GM18508 (cell line): Measurements from ENCODE around the gene TOB1.
A peak's percentile ranks its signal among the peaks of the same experiment; 100 is the strongest.

Experiments
- ATAC-seq: cut with Tn5 transposase; IDR thresholded peaks from one replicate; pipeline ENCODE4 v1.9.1; 2021; ENCODE audit warnings: moderate number of reproducible peaks; ENCODE audit not compliant: insufficient read depth, unreplicated experiment

TOB1 gene, protein sequence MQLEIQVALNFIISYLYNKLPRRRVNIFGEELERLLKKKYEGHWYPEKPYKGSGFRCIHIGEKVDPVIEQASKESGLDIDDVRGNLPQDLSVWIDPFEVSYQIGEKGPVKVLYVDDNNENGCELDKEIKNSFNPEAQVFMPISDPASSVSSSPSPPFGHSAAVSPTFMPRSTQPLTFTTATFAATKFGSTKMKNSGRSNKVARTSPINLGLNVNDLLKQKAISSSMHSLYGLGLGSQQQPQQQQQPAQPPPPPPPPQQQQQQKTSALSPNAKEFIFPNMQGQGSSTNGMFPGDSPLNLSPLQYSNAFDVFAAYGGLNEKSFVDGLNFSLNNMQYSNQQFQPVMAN

GRCh38 chr17:50866261-50866949 is at the start of gene TOB1:
Gene TOB1 (minus strand): TSS chr17:50866354. CDS start chr17:50864017, 2,337 bp downstream.
- peak; percentile 34 for ATAC-seq

- ATAC-seq: no peak
These were observed 48.4 kb upstream of the TOB1 start for GRCh38 chr17:50914505-50915063.

DNA sequence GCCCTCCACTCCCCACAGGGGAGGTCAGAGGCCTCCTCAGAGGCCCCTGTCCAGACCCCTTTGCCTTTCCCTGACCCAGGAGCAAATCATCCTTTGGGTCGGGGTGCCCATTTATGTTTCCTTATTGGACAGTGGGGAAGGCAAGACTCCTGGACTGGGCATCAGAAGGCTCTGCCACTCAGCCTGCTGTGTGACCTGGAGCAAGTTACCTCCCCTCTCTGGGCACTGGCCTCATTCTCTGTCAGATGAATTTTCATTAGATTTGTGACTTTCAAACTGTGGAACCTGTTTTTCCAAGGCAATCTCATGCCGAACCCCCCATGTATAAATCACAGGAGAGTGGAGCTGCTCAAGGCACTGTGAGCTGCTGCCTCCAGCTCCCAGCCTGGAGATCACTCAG is 47.0 kb upstream of the TOB1 start:
- ATAC-seq: no peak

GRCh38 chr17:50911890-50912289 is 45.7 kb upstream of the TOB1 start:
- ATAC-seq: no peak

- no peak for ATAC-seq
These were observed 45.3 kb upstream of the TOB1 start for GRCh38 chr17:50911450-50911849.

DNA sequence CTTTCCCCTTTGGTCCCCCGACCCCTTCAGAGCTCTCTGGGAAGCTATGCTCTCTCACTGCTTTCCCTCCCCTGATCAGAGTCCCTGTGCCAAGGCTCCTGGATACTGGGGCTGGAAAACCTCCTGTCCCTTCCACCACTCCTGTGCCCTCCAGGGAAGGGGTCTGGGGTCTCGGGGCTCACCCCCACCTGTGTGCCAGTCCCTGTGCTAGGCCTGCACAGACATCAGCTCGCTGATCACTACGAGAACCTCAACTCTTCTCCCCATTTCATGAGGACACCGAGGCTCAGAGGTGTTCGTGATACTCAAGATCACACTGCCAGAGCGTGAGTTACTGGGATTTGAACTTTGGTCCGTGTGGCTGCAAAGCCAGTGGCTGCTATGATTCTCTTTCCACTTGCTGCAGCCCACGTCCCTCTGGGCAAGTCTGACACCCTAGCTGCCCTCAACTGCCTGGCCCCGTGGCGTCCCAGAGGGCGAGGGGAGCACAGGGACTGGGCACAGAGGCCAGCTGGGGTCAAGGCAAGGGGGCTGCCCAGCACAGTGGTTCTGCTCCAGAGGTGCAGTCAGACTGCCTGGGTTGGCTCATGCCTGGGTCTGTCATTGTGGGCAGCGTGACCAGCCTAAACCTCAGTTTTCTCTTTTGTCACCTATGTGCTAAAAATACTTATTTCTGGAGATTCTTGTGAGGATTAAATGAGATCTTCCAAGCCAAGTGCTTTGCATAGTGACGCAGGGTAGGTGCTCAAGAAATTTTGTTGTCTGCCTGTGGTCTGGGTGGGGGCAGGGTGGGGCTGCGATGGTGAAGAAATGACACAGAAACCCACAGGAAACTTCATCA is 43.8 kb upstream of the TOB1 start:
- no peak for ATAC-seq

GRCh38 chr17:50908860-50909764 is 43.0 kb upstream of the TOB1 start:
- no peak for ATAC-seq

DNA sequence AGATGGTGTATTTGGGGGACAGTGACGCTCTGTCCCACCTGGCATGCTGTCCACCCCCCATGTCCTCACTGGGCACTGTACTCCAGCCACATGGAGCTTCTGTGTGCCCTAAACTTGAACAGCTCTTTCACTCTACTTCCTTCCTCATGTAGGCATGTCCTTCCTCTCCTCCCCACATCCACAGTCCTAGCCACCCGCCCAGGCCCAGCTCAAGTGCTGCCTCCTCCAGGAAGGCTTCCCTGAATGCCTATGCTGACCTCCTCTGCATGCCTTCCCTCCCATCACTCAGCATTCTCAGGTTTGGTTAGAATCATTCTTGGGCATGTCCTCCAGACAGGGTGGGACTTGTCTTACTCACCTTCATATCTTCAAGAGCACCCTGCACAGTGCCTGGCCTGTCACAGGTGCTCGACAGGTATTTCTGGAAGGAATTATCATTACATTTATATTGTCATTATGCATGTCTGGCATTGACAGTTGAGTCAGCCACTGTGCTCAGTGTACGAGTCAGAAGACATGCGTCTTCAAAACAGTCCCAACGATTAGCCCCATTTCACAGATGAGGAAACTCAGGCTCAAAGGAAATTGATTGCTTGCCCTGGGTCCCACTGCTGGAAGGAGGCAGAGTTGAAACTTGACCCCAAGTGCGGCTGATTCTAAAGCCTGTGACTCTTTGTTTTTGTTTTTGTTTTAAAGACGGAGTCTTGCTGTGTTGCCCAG is 42.1 kb upstream of the TOB1 start:
- ATAC-seq: no peak

DNA sequence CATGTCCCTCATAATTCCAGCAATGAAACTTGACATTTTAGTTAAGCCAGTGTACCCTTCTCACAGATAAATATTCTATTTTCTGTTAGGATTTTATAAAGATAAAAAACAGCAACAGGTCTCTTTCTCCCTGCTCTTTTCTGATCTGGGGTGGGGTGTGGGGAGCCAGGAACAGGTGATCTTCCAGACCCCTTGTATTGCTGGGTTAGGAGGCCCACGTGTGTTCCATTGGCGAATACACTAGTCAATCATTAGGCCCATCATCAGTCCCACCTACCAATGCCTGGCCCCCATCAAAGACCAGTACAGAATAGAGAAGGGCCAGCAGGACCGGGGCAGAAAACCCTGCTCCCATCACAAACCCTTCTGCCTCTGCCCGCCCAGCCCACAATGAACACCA is 40.3 kb upstream of the TOB1 start:
- no peak for ATAC-seq

DNA sequence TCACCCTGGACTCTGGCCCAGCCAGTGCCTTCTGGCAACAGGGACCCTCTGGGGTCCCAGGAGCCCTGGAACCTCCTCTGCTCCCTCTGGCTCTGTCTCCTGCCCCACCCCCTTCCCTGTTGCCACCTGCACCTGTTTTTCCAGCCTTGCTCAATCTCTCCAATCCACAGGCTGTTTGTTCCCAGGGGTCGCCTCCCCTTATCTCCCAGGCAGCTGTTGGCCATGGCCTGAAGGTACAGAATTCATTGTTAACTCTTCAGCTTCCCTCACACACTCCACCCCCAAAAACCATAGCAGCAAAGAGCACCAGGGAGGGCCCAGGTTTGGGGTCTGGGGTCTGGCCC is 39.3 kb upstream of the TOB1 start:
- ATAC-seq: no peak

DNA sequence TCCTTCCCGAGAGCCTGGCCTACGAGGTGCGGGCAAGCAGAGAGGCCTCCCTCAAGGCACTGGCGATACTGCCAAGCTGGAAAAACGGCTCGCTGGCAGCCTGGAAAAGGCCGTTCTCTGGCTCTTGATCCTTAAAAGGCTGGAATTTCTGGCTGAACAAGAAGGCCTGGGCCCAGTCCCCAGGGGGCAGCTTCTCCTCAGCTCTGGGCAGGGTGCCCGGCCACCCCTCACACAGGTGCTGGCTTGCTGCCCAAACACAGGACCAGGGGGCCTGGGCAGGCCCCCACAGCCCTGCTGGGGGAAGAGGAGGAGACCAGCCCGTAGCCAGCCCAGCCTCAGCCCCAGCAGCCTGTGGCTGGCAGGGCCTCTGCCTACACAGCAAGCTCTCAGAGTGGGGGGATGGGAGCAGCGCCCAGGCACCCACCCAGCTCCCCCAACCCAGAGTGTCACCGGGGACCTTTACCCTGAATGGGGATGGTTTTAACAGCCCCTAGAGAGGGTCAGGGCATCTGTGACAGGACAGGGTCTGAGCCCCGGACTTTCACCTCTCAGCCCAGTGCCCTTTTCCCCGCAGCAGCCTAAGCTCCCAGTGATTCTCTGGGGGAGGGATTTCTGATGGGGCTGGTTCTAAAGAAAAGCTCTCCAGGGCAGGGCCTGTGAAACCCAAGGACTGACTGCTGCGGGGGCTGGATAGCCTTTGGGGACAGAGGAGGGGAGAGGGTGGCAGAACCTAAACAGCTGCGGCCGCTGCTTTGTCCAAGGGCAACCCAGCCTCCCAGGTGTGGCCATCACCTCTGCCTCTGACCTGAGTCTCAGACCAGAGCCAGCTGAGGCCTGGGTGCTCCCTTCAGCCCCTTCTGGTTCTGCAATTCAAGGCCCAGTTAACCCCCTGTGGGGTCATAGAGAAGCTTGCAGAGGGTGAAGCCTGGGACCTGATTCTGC is 38.6 kb upstream of the TOB1 start:
- no peak for ATAC-seq

DNA sequence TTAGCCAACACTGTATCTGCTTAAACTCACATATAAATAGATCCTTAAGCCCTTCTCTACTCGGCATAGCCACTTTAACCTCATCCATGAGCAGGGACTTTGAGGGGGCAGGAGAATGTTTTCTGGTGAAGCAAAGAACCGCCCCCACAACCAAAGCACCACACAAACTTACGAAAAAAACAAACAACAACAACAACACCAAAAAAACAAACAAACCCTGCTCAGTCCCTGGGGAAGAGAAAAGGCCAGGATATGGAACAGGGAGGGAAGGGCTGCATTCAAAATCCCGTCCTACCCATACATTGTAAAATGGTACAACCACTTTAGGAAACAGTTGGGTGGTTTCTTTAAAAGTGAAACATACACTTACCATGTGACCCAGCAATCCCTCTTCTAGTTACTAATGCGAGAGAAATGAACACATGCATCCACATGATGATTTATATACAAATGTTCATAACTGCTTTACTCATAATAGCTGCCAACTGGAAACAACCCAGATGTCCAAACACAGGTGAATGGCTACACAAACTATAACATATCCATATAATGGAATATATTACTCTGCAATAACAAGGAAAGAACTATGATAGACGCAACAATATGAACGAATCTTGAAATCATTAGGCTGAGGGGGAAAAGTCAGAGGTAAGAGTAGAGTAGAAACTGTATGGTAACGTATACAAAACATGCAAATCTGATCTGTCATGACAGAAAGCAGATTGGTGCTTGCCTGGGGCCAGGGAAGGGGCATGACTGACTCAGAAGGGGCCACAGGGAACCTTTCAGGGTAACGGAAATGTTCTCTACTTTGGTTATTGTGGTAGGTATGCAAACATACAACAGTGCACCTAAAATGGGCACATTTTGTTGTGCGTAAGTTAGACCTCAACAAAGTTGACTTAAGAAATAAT is 37.7 kb upstream of the TOB1 start:
- ATAC-seq: no peak

- no peak for ATAC-seq
These were observed 36.5 kb upstream of the TOB1 start for GRCh38 chr17:50902372-50903353.

GRCh38 chr17:50900383-50900892 is 34.3 kb upstream of the TOB1 start:
- ATAC-seq: no peak

DNA sequence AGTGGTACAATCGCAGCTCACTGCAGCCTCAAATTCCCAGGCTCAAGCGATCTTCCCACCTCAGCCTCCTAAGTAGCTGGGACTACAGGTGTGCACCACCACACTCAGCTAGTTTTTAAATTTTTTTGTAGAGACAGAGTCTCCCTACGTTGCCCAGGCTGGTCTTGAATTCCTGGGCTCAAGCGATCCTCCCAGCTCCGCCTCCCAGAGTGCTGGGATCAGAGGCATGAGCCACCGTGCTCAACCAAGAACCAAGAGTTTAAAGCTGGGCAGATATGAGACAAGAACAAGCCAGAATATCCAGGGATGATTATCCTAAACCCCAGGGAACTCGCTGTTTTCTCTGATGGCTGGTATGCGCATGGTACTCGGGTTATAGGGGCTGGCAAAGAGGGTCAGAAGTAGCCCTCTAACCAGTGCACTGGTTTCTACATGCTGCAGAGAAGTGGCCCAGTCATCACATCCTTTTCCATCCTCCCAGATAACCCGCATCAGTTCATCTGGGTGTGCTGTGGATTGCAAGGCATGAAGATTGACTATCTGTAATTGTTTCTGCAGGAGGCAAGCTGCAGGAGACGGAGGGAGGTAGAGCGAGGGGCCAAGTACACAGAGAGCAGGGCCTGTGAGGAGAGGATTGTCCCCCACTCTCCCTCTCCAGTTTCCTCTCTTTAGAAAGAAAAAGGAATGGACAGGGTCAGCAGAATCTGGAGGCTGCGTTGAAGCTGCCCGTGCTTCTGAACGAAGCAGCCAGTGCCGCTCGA is 33.6 kb upstream of the TOB1 start:
- ATAC-seq: no peak
